HepG2 (cell line): ENCODE measurements around the gene SLC38A3. TPM values are rescaled to one million over a fixed set of nuclear protein-coding genes. Genes with fewer than 3 reads are reported as not detected.

Source experiments
- BHLHE40 ChIP-seq: IDR thresholded peaks from 2 replicates; pipeline ENCODE4 v1.6.1; 2011; ENCODE audit warnings: low read length, improper control_type of control experiment
- DNMT1 ChIP-seq: sonication (generic); formaldehyde crosslinking; IDR thresholded peaks from 2 replicates; pipeline ENCODE4 v1.5.1; 2020; ENCODE audit warnings: mild to moderate bottlenecking, missing genetic modification reagents
- DNMT3B ChIP-seq: conservative IDR thresholded peaks from 2 replicates; pipeline ENCODE4 v1.6.1; 2016; ENCODE audit warnings: missing biosample characterization, control low read depth
- FOXC1 ChIP-seq: sonication (generic); formaldehyde crosslinking; IDR thresholded peaks from 2 replicates; pipeline ENCODE4 v1.8.0; 2022; ENCODE audit warnings: mild to moderate bottlenecking, missing genetic modification reagents, borderline replicate concordance
- HHEX ChIP-seq: IDR thresholded peaks from 2 replicates; pipeline ENCODE4 v1.6.1; 2016; ENCODE audit warnings: control low read depth
- ISX ChIP-seq: sonication (generic); formaldehyde crosslinking; conservative IDR thresholded peaks from 2 replicates; pipeline ENCODE4 v1.5.0; 2020; ENCODE audit warnings: missing genetic modification reagents
- KDM2A ChIP-seq: sonication (generic); formaldehyde crosslinking; IDR thresholded peaks from 2 replicates; pipeline ENCODE4 v1.4.0; 2020; ENCODE audit warnings: low read depth, missing genetic modification reagents, borderline replicate concordance
- KDM5A ChIP-seq: fragments of 200-600 bp; sonication (generic); IDR thresholded peaks from 2 replicates; pipeline ENCODE4 v1.7.0; 2018; ENCODE audit warnings: antibody characterized with exemption, mild to moderate bottlenecking, low read length, borderline replicate concordance
- NFKB2 ChIP-seq: sonication (generic); formaldehyde crosslinking; IDR thresholded peaks from 2 replicates; pipeline ENCODE4 v1.4.0; 2020; ENCODE audit warnings: missing genetic modification reagents, borderline replicate concordance
- PHF8 ChIP-seq: sonication (generic); formaldehyde crosslinking; IDR thresholded peaks from 2 replicates; pipeline ENCODE4 v1.5.0; 2020; ENCODE audit warnings: missing genetic modification reagents
- STAG1 ChIP-seq: sonication (generic); formaldehyde crosslinking; IDR thresholded peaks from 2 replicates; pipeline ENCODE4 v1.4.0; 2020; ENCODE audit warnings: missing genetic modification reagents
- STAT5B ChIP-seq: sonication (generic); formaldehyde crosslinking; IDR thresholded peaks from 2 replicates; pipeline ENCODE4 v1.4.0; 2020; ENCODE audit warnings: missing genetic modification reagents
- TBL1XR1 ChIP-seq: fragments of 150-350 bp; IDR thresholded peaks from 2 replicates; pipeline ENCODE4 v1.6.1; 2014; ENCODE audit warnings: borderline replicate concordance, low read length; ENCODE audit not compliant: partially characterized antibody
- TBX2 ChIP-seq: sonication (generic); formaldehyde crosslinking; IDR thresholded peaks from 2 replicates; pipeline ENCODE4 v1.5.0; 2020; ENCODE audit warnings: missing genetic modification reagents, mild to moderate bottlenecking, borderline replicate concordance
- TOE1 ChIP-seq: sonication (generic); formaldehyde crosslinking; IDR thresholded peaks from 2 replicates; pipeline ENCODE4 v1.4.0; 2020; ENCODE audit warnings: mild to moderate bottlenecking, missing genetic modification reagents
- ZFP62 ChIP-seq: sonication (generic); formaldehyde crosslinking; IDR thresholded peaks from 2 replicates; pipeline ENCODE4 v1.4.0; 2020; ENCODE audit warnings: missing genetic modification reagents
- ZNF101 ChIP-seq: sonication (generic); formaldehyde crosslinking; IDR thresholded peaks from 2 replicates; pipeline ENCODE4 v1.4.0; 2020; ENCODE audit warnings: mild to moderate bottlenecking, low read depth, missing genetic modification reagents, borderline replicate concordance
- ZNF274 ChIP-seq: sonication (generic); formaldehyde crosslinking; IDR thresholded peaks from 2 replicates; pipeline ENCODE4 v1.5.1; 2020; ENCODE audit warnings: mild to moderate bottlenecking, missing genetic modification reagents
- ZNF30 ChIP-seq: sonication (generic); formaldehyde crosslinking; IDR thresholded peaks from 2 replicates; pipeline ENCODE4 v1.5.0; 2020; ENCODE audit warnings: mild to moderate bottlenecking, missing genetic modification reagents
- ZNF614 ChIP-seq: IDR thresholded peaks from 2 replicates; pipeline ENCODE4 v1.6.1; 2018; ENCODE audit warnings: missing biosample characterization, missing genetic modification reagents, inconsistent platforms, borderline replicate concordance
- ZNF7 ChIP-seq: IDR thresholded peaks from 2 replicates; pipeline ENCODE4 v1.6.1; 2016; ENCODE audit warnings: missing biosample characterization, missing genetic modification reagents
- ZNF713 ChIP-seq: sonication (generic); formaldehyde crosslinking; IDR thresholded peaks from 2 replicates; pipeline ENCODE4 v1.4.0; 2020; ENCODE audit warnings: mild to moderate bottlenecking, missing genetic modification reagents
- ZNF775 ChIP-seq: sonication (generic); formaldehyde crosslinking; IDR thresholded peaks from 2 replicates; pipeline ENCODE4 v1.4.0; 2020; ENCODE audit warnings: missing genetic modification reagents, mild to moderate bottlenecking, moderate library complexity, borderline replicate concordance
- polyA plus RNA-seq, 8 experiments: library from polyadenylated mRNA; depleted of rRNA in 3 of 8; stranded (reverse) in 7 of 8; unstranded in 1 of 8; fragments of >200 nt; fragmentation: Illumina TruSeq in 4 of 8; extraction: Trizol in 4 of 8; gene quantifications; 2 replicates each; pipeline versions ENCODE4 v1.2.1 to v1.2.3, GENCODE V29; 2011 to 2016; ENCODE audit warnings: low read depth in 4 of 8, missing spikeins in 1 of 8, mixed read lengths in 1 of 8; ENCODE audit not compliant: insufficient read depth in 1 of 8
- total RNA-seq, 5 experiments: library from RNA; depleted of rRNA; stranded (reverse); fragments of >200 nt; fragmentation: Illumina TruSeq; extraction: Trizol; gene quantifications; 2 replicates each; pipeline ENCODE4 v1.2.3, GENCODE V29; 2016; ENCODE audit warnings: low read depth in 1 of 5
- TF ChIP-seq, protein P1 (sequence below): sonication (generic); formaldehyde crosslinking; conservative IDR thresholded peaks from 2 replicates; pipeline ENCODE4 v1.4.0; 2020; ENCODE audit warnings: missing genetic modification reagents
- TF ChIP-seq, protein P2 (sequence below): sonication (generic); formaldehyde crosslinking; IDR thresholded peaks from 2 replicates; pipeline ENCODE4 v1.5.0; 2020; ENCODE audit warnings: missing genetic modification reagents
- TF ChIP-seq, protein P3 (sequence below): sonication (generic); formaldehyde crosslinking; IDR thresholded peaks from 2 replicates; pipeline ENCODE4 v1.5.0; 2020; ENCODE audit warnings: missing genetic modification reagents
- TF ChIP-seq, protein P4 (sequence below): sonication (generic); formaldehyde crosslinking; IDR thresholded peaks from 2 replicates; pipeline ENCODE4 v1.5.0; 2020; ENCODE audit warnings: missing genetic modification reagents, mild to moderate bottlenecking, borderline replicate concordance

SLC38A3 gene
- total and polyA plus RNA-seq, 2 of the 13 experiments (the other 11 are each of a cell fraction or from before 2014, with no cell fraction given) = 29.8 to 164 TPM

DNA sequence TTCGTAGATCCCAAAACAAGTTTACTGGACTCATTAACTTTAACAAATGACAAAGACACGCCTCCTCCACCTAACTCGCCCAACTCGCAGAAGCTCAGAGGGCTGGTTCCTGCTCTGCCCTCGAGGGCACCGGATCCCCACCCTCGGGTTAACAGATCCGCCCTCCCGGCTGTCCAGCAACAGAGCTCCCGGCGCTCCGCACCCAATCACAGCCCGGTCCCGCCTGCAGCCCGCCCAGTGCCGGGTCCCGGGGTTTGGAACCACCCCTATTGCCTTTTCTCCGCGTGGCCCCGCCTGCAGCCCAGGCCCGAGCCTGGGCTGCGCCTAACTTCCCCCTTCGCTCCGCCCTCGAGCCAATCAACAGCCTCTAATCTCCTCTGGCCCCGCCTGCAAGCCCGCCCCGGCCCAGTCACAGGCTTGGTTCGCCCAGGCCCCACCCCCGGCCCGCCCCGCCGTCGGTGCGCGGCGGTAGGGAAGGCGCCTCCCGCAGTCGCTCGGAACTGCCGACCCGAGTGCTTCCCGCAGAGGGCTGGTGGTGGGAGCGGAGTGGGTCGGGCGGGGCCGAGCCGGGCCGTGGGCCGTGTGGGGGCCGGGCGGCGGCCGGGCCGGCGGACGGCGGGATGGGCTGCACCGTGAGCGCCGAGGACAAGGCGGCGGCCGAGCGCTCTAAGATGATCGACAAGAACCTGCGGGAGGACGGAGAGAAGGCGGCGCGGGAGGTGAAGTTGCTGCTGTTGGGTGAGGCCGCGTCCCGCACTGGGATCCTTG, 30.8 kb downstream of the SLC38A3 start, which contains the start of gene GNAI2 (continued):
- TF ChIP-seq, protein P1, sequence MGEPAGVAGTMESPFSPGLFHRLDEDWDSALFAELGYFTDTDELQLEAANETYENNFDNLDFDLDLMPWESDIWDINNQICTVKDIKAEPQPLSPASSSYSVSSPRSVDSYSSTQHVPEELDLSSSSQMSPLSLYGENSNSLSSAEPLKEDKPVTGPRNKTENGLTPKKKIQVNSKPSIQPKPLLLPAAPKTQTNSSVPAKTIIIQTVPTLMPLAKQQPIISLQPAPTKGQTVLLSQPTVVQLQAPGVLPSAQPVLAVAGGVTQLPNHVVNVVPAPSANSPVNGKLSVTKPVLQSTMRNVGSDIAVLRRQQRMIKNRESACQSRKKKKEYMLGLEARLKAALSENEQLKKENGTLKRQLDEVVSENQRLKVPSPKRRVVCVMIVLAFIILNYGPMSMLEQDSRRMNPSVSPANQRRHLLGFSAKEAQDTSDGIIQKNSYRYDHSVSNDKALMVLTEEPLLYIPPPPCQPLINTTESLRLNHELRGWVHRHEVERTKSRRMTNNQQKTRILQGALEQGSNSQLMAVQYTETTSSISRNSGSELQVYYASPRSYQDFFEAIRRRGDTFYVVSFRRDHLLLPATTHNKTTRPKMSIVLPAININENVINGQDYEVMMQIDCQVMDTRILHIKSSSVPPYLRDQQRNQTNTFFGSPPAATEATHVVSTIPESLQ (CRISPR knock-in tag) = no peak
- TF ChIP-seq KDM5A = no peak
- TF ChIP-seq ZNF7 (CRISPR knock-in tag) = no peak
- TF ChIP-seq ZNF101 (CRISPR knock-in tag) = no peak
- TF ChIP-seq KDM2A (CRISPR knock-in tag) = peak; percentile 22; the same call in 1 of the 2 replicates
- TF ChIP-seq ZNF614 (CRISPR knock-in tag) = 0 out of 2 replicates have a peak, but pooled peaks have one; percentile 9
- TF ChIP-seq, protein P2, sequence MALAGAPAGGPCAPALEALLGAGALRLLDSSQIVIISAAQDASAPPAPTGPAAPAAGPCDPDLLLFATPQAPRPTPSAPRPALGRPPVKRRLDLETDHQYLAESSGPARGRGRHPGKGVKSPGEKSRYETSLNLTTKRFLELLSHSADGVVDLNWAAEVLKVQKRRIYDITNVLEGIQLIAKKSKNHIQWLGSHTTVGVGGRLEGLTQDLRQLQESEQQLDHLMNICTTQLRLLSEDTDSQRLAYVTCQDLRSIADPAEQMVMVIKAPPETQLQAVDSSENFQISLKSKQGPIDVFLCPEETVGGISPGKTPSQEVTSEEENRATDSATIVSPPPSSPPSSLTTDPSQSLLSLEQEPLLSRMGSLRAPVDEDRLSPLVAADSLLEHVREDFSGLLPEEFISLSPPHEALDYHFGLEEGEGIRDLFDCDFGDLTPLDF (CRISPR knock-in tag) = peak; percentile 61; the same call in 1 of the 2 replicates
- peak; percentile 57 for TF ChIP-seq PHF8 (CRISPR knock-in tag)
- no peak for TF ChIP-seq STAG1 (CRISPR knock-in tag)
- no peak for TF ChIP-seq TBL1XR1
- TF ChIP-seq STAT5B = no peak
- TF ChIP-seq ISX (CRISPR knock-in tag) = no peak
- no peak for TF ChIP-seq FOXC1 (CRISPR knock-in tag)
- TF ChIP-seq, protein P3, sequence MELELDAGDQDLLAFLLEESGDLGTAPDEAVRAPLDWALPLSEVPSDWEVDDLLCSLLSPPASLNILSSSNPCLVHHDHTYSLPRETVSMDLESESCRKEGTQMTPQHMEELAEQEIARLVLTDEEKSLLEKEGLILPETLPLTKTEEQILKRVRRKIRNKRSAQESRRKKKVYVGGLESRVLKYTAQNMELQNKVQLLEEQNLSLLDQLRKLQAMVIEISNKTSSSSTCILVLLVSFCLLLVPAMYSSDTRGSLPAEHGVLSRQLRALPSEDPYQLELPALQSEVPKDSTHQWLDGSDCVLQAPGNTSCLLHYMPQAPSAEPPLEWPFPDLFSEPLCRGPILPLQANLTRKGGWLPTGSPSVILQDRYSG (CRISPR knock-in tag) = 0 out of 2 replicates have a peak, but pooled peaks have one; percentile 37
- no peak for TF ChIP-seq ZNF775 (CRISPR knock-in tag)
- TF ChIP-seq ZNF713 (CRISPR knock-in tag) = no peak
- no peak for TF ChIP-seq DNMT3B (CRISPR knock-in tag)
- TF ChIP-seq, protein P4, sequence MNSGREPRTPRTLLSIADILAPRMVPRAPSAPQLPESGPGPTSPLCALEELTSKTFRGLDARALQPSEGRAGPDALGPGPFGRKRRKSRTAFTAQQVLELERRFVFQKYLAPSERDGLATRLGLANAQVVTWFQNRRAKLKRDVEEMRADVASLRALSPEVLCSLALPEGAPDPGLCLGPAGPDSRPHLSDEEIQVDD = no peak
- no peak for TF ChIP-seq ZNF274
- TF ChIP-seq BHLHE40 = 0 out of 2 replicates have a peak, but pooled peaks have one; percentile 6
- no peak for TF ChIP-seq HHEX
- no peak for TF ChIP-seq TOE1
- no peak for TF ChIP-seq NFKB2 (CRISPR knock-in tag)
- no peak for TF ChIP-seq ZFP62
- no peak; the same call in 1 of the 2 replicates for TF ChIP-seq TBX2 (CRISPR knock-in tag)
- no peak for TF ChIP-seq DNMT1 (CRISPR knock-in tag)
- TF ChIP-seq ZNF30 = no peak
